Measurements from ENCODE around the gene ZNF554.
A peak's percentile ranks its signal among the peaks of the same experiment; 100 is the strongest.
"Not testable (repeated sequence)": the region's sequence is repeated elsewhere in the genome, so short reads cannot be mapped to it uniquely, and the experiment has no call there.

Gene ZNF554

DNA sequence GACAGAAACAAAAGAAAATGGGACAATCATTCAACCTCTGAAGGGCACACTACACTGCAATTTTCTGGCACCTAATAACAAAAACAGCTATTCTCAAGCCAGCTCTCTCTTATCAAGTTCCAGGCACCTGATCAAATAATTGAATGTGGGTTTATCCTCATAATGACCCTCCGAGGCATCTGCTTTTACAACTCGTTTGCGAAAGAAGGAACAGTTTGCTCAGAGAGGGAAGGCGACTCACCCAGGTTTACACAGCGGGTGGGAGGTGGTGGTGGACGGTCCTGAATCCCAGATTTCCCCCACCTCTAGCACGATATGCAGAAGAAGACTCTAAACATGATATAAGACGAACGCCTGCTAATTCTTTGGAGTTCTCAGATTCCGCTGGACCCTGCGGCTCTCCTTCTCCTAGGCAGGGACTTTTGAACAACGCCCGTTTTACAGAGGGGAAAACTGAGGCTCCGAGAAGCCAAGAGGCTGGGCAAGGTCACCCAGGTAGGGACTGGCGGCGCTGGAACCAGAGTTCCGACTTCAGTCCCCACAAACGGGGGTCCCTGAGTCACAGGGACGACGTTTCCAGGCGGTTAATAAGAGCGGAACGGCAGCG lies 37.2 kb upstream of the ZNF554 start:
- peak overlapping the region; percentile 92 for H3K27ac ChIP-seq (ENCODE audit: low read depth, low read length)
- peak overlapping the region; percentile 83 to 99 for H3K4me3 ChIP-seq (ENCODE audit: low read depth in 1 of 2, low read length in 2 of 2)
- peaks cover 51% of the 10 kb centered on the region for H3K4me1 ChIP-seq (ENCODE audit: insufficient read depth, low read length)
- H3K9ac ChIP-seq (ENCODE audit: low read length) = peak overlapping the region; percentile 87
- H3K9me3 ChIP-seq (ENCODE audit: low read length) = no peaks in the 10 kb centered on the region
- H3K27me3 ChIP-seq (ENCODE audit: control insufficient read depth in 1 of 2, insufficient read depth in 2 of 2, low read length in 2 of 2) = no peaks in the 10 kb centered on the region
- no peaks in the 10 kb centered on the region for H3K36me3 ChIP-seq (ENCODE audit: insufficient read depth, low read length)

DNA sequence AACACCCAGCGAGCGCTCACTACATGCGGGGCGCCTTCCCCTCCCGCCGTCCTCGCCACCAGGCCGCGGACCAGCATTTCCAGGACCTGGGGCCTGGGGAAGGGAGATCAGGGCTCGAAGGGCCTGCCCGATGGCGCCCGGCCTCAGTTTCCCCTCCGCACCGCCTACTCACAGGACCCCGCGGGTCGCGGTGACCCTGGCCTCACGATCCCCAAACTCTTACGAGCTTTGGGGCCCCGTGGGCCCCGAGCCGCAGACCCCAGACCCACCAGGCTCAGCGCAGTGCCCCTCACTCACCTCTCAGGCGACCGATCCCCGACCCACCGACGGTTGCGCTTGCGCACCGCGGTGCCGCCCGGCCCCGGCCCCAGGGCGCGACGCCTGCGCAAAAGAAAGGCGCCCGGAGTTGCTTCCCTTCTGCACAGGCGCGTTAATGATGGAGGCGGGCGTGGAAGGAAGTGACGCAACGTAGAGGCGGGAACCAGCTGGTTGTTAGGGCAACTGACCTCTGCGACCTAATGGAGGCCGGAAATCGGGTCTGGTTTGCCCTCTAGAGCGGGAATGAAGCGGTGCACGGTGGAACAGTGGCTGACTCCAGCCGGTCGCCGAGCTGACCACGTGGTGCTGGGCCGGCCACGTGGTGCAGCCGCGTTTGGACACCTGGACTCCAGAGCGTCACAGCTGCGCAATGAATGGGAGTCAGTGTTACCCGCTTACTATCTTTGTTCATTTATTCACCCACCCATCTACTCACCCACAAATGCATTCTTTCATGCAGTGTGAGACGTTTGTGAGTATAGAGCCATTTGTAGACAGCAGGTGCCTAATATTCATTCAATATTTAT lies 36.5 kb upstream of the ZNF554 start, which contains the start of gene SGTA:
Gene SGTA (minus strand): TSS at position 338 of the 845 bp plus-strand sequence. CDS start 14,205 bp downstream, outside the sequence.
- peaks cover 51% of the 10 kb centered on the region for H3K4me1 ChIP-seq (ENCODE audit: insufficient read depth, low read length)
- no peaks in the 10 kb centered on the region for H3K36me3 ChIP-seq (ENCODE audit: insufficient read depth, low read length)
- peak within 1 kb of the TSS; percentile 92 for H3K27ac ChIP-seq (ENCODE audit: low read depth, low read length)
- peak within 1 kb of the TSS; percentile 83 to 99 for H3K4me3 ChIP-seq (ENCODE audit: low read depth in 1 of 2, low read length in 2 of 2)
- no peaks in the 10 kb centered on the region for H3K9me3 ChIP-seq (ENCODE audit: low read length)
- H3K27me3 ChIP-seq (ENCODE audit: control insufficient read depth in 1 of 2, insufficient read depth in 2 of 2, low read length in 2 of 2) = no peaks in the 10 kb centered on the region
- peak within 1 kb of the TSS; percentile 87 for H3K9ac ChIP-seq (ENCODE audit: low read length)

DNA sequence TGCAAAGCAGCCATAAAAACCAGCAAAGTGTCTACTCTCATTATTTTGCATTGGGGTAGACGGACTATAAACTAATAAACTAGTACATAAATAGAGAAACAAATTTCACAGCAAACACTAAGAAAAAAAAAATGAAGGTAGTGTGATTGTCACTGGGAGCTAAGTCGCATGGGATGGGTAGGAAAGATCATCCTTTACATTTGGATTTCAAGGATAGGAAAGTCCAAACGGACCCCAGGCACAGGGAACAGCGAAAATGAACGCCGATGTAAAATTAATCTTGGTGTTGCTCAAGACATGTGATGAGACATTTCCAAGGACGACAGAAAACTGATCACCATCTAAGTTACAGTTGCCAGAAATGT lies 35.9 kb upstream of the ZNF554 start:
- Histone ChIP-seq H3K27me3 (ENCODE audit: control insufficient read depth in 1 of 2, insufficient read depth in 2 of 2, low read length in 2 of 2) (no peaks in the 10 kb centered on the region), H3K27ac (ENCODE audit: low read depth, low read length) (peak overlapping the region; percentile 92), H3K4me1 (ENCODE audit: insufficient read depth, low read length) (peaks cover 51% of the 10 kb centered on the region), H3K9ac (ENCODE audit: low read length) (no peak overlapping the region), H3K36me3 (ENCODE audit: insufficient read depth, low read length) (no peaks in the 10 kb centered on the region), H3K9me3 (ENCODE audit: low read length) (no peaks in the 10 kb centered on the region), H3K4me3 (ENCODE audit: low read depth in 1 of 2, low read length in 2 of 2) (peak overlapping the region; percentile 16 to 83)

GRCh38 chr19:2785244-2785997 lies 34.2 kb upstream of the ZNF554 start, which contains the start of gene THOP1:
THOP1 (plus strand) TSS chr19:2785503; CDS start chr19:2785663, 160 bp downstream.
- Histone ChIP-seq H3K27me3 (ENCODE audit: control insufficient read depth in 1 of 2, insufficient read depth in 2 of 2, low read length in 2 of 2) (no peaks in the 10 kb centered on the region), H3K4me1 (ENCODE audit: insufficient read depth, low read length) (peaks cover 45% of the 10 kb centered on the region)

DNA sequence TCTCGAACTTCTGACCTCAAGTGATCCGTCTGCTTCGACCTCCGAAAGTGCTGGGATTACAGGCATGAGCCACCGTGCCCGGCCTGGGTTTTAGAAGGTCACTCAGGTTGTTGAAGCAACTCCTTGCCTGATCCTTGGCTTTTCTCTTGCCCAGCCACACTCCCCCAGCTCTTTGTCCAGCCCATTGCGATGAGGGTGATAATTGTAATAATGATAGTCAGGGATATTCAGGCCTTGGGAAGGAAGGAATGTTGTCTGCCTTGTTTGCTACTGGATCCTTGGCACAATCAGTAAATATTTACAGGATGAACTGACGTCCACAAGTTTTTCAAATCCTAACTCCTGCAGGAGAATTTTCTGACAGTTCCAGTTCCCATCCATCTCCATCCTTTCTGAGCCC lies 32.6 kb upstream of the ZNF554 start:
- Histone ChIP-seq H3K9me3 (ENCODE audit: low read length) (no peaks in the 10 kb centered on the region), H3K27ac (ENCODE audit: low read depth, low read length) (no peak overlapping the region), H3K4me1 (ENCODE audit: insufficient read depth, low read length) (peaks cover 28% of the 10 kb centered on the region), H3K9ac (ENCODE audit: low read length) (no peak overlapping the region), H3K27me3 (ENCODE audit: control insufficient read depth in 1 of 2, insufficient read depth in 2 of 2, low read length in 2 of 2) (no peaks in the 10 kb centered on the region), H3K36me3 (ENCODE audit: insufficient read depth, low read length) (peaks cover 8% of the 10 kb centered on the region), H3K4me3 (ENCODE audit: low read depth in 1 of 2, low read length in 2 of 2) (no peak overlapping the region)

More at GRCh38 chr19:2785244-2785997, 34.2 kb upstream of the ZNF554 start, which contains the start of gene THOP1:
- H3K9me3 ChIP-seq (ENCODE audit: low read length) = no peaks in the 10 kb centered on the region
- peak within 1 kb of the TSS; percentile 66 to 67 for H3K4me3 ChIP-seq (ENCODE audit: low read depth in 1 of 2, low read length in 2 of 2)
- peak within 1 kb of the TSS; percentile 75 for H3K27ac ChIP-seq (ENCODE audit: low read depth, low read length)
- peak within 1 kb of the TSS; percentile 44 for H3K9ac ChIP-seq (ENCODE audit: low read length)
- peaks cover 3% of the 10 kb centered on the region for H3K36me3 ChIP-seq (ENCODE audit: insufficient read depth, low read length)

DNA sequence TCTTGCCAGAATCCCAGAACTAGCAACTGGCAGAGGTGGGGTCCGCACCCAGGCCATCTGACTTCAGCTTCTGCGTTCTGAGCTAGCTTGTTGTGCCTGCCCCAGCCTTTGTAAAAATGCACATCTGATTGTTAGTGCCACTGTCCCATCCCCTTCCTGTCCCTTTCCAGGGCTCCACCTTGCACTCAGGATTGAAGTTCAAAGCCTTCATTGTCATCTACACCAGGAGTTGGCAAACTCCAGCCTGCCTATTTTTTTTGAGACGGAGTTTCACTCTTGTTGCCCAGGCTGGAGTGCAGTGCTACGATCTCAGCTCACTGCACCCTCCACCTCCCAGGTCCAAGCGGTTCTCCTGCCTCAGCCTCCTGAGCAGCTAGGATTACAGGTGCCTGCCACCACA lies 31.4 kb upstream of the ZNF554 start:
- Histone ChIP-seq H3K27ac (ENCODE audit: low read depth, low read length) (no peak overlapping the region), H3K27me3 (ENCODE audit: control insufficient read depth in 1 of 2, insufficient read depth in 2 of 2, low read length in 2 of 2) (no peaks in the 10 kb centered on the region), H3K36me3 (ENCODE audit: insufficient read depth, low read length) (peaks cover 8% of the 10 kb centered on the region), H3K4me3 (ENCODE audit: low read depth in 1 of 2, low read length in 2 of 2) (no peak overlapping the region), H3K4me1 (ENCODE audit: insufficient read depth, low read length) (peaks cover 23% of the 10 kb centered on the region), H3K9me3 (ENCODE audit: low read length) (no peaks in the 10 kb centered on the region), H3K9ac (ENCODE audit: low read length) (no peak overlapping the region)

DNA sequence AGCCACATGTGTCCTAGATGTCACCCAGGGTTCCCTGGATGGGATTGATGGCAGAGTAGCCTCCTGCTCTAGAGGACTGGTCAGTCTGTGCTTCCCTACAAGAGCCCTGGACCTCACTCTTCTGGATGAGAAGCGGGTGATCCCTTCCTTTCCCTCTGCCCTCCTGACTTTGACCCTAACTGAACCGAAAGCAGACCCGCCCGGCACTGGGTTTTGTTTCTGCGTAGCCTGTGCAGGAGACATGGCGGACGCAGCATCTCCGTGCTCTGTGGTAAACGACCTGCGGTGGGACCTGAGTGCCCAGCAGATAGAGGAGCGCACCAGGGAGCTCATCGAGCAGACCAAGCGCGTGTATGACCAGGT lies 29.5 kb upstream of the ZNF554 start:
- peaks cover 9% of the 10 kb centered on the region for H3K36me3 ChIP-seq (ENCODE audit: insufficient read depth, low read length)
- peaks cover 7% of the 10 kb centered on the region for H3K4me1 ChIP-seq (ENCODE audit: insufficient read depth, low read length)
- no peaks in the 10 kb centered on the region for H3K27me3 ChIP-seq (ENCODE audit: control insufficient read depth in 1 of 2, insufficient read depth in 2 of 2, low read length in 2 of 2)
- no peaks in the 10 kb centered on the region for H3K9me3 ChIP-seq (ENCODE audit: low read length)
- no peak overlapping the region for H3K27ac ChIP-seq (ENCODE audit: low read depth, low read length)
- H3K9ac ChIP-seq (ENCODE audit: low read length) = no peak overlapping the region
- H3K4me3 ChIP-seq (ENCODE audit: low read depth in 1 of 2, low read length in 2 of 2) = no peak overlapping the region

DNA sequence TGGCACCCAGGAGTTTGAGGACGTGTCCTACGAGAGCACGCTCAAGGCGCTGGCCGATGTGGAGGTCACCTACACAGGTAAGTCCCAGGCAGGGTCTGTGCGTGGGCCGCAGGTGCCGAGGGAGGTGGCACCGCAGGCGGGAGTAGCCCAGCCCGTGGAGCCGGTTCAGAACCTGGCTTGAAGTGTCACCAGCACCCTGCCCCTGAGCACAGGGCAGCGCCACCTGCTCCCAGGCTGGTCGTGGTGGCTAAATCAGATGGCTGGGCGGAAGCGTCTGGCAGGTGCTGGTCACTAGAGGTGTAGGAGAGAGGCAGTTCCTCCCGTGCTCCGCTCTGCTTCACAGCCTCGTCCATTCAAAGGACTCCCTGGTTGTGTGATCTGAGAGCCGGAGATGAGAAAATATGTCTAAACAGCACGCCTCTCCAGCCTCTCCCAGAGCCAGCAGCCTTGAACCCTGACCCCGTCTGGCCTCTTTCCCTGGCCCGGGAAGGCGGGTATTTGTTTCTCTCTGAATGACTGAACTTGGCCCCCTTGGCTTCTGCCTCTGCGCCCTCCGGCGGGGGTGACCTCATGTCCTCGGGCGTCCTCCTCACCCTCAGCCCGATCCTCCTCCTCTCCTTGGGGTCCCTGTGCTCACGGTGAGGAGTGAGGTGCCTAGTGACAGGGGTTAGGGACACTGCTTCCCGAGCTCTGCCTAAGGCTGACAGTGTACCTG lies 29.0 kb upstream of the ZNF554 start:
- H3K9ac ChIP-seq (ENCODE audit: low read length) = no peak overlapping the region
- H3K9me3 ChIP-seq (ENCODE audit: low read length) = no peaks in the 10 kb centered on the region
- no peak overlapping the region for H3K4me3 ChIP-seq (ENCODE audit: low read depth in 1 of 2, low read length in 2 of 2)
- H3K27me3 ChIP-seq (ENCODE audit: control insufficient read depth in 1 of 2, insufficient read depth in 2 of 2, low read length in 2 of 2) = no peaks in the 10 kb centered on the region
- peaks cover 7% of the 10 kb centered on the region for H3K4me1 ChIP-seq (ENCODE audit: insufficient read depth, low read length)
- peaks cover 14% of the 10 kb centered on the region for H3K36me3 ChIP-seq (ENCODE audit: insufficient read depth, low read length)
- no peak overlapping the region for H3K27ac ChIP-seq (ENCODE audit: low read depth, low read length)

- Histone ChIP-seq H3K9ac (ENCODE audit: low read length) (no peak overlapping the region), H3K4me3 (ENCODE audit: low read depth in 1 of 2, low read length in 2 of 2) (no peak overlapping the region), H3K4me1 (ENCODE audit: insufficient read depth, low read length) (peaks cover under 1% of the 10 kb centered on the region), H3K36me3 (ENCODE audit: insufficient read depth, low read length) (peaks cover 18% of the 10 kb centered on the region), H3K27me3 (ENCODE audit: control insufficient read depth in 1 of 2, insufficient read depth in 2 of 2, low read length in 2 of 2) (no peaks in the 10 kb centered on the region), H3K9me3 (ENCODE audit: low read length) (no peaks in the 10 kb centered on the region), H3K27ac (ENCODE audit: low read depth, low read length) (no peak overlapping the region)
These were observed 28.2 kb upstream of the ZNF554 start for GRCh38 chr19:2791440-2791839.

DNA sequence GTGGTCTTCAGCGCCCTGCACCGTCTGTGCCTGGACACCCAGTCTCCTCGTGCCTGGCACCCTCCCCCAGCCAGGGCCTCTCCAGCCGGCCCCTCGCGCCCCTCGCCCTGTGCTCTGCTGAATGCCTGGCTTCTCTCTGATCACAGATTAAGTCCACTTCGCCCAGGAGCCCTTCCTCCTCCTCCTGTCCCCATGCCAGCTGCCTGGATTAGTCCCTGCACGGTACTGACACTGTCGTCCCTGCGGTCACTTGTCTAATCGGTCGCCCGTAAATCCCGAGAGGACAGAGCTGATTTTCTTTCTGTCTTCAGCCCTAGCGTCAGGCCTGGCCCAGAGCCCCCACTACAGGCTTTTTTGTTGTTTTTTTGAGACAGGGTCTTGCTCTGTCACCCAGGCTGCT lies 27.8 kb upstream of the ZNF554 start:
- H3K9ac ChIP-seq (ENCODE audit: low read length) = no peak overlapping the region
- no peaks in the 10 kb centered on the region for H3K9me3 ChIP-seq (ENCODE audit: low read length)
- H3K4me1 ChIP-seq (ENCODE audit: insufficient read depth, low read length) = no peaks in the 10 kb centered on the region
- no peaks in the 10 kb centered on the region for H3K27me3 ChIP-seq (ENCODE audit: control insufficient read depth in 1 of 2, insufficient read depth in 2 of 2, low read length in 2 of 2)
- no peak overlapping the region for H3K4me3 ChIP-seq (ENCODE audit: low read depth in 1 of 2, low read length in 2 of 2)
- peaks cover 18% of the 10 kb centered on the region for H3K36me3 ChIP-seq (ENCODE audit: insufficient read depth, low read length)
- no peak overlapping the region for H3K27ac ChIP-seq (ENCODE audit: low read depth, low read length)

- H3K4me1 ChIP-seq (ENCODE audit: insufficient read depth, low read length); H3K4me3 ChIP-seq (ENCODE audit: low read depth in 1 of 2, low read length in 2 of 2); H3K9me3 ChIP-seq (ENCODE audit: low read length); H3K9ac ChIP-seq (ENCODE audit: low read length); H3K27ac ChIP-seq (ENCODE audit: low read depth, low read length); H3K27me3 ChIP-seq (ENCODE audit: control insufficient read depth in 1 of 2, insufficient read depth in 2 of 2, low read length in 2 of 2): not testable (repeated sequence)
- peaks cover 18% of the 10 kb centered on the region for H3K36me3 ChIP-seq (ENCODE audit: insufficient read depth, low read length)
These were observed 27.0 kb upstream of the ZNF554 start for GRCh38 chr19:2792666-2793065.
